ENCODE measurements around the gene ADCYAP1R1.

Gene ADCYAP1R1

DNA sequence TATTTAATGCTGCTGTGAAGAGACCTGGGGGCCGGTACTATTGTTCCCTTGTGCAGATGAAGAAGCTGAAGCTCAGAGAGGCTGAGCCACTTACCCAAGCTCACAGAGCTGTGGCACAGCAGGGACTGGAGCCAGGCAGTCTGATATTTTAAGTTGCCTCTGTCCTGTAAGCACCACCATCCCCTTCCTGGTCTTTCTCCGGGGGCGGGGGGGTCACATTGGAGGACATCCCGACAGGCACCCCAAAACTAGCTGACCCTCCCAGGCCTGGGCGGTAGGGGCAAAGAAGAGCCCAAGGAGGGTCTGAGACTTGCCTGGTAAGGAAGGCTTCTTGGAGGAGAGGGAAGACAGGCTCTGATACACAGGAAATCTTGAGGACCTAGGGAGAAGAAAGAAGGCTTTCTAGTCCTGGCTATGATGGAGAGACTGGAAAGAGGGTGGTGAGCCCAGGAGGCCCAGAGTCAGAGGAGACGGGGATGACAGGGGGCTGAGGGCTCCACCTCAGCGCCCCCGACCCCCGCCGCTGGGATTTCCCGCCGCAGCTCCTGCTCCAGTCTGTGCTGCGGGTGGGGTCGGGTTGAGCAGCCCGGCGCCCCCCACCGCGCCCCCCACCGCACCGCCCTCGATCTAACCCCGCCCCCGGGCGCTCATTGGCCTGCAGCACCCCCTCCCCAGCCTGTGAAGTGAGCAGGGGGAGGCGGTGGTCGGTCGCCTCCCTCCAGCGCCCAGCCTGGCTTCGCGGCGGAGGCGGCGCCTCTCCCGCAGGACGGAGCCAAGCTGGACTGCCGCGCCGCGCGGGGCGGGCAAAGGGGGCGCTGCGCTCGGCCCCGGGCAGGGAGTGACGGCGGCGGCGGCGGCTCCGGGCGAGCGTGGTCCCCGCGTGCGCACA lies at the start of gene ADCYAP1R1:
ADCYAP1R1 (plus strand) TSS at position 711 of the 889 bp plus-strand sequence. CDS start 10,957 bp downstream, outside the sequence.
- DNase-seq (ENCODE audit: low spot score) = peak; percentile 68

DNA sequence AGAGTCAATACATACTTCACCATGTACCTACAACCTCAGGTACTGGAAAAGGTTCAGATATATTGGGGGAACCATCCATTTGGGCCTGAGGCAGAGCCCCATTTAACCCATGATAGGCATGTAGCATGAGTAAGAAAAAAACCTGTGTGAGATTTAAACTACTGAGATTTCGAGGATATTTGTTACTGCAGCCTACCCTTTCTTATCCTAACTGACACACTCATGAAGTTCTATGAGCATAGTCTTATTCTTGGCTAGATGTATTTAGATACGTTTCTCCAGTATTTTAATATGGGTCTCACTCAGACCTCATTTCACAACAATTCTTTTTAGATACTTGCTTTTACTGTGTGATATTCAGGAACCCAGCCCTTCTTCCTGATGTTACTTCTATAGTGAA lies 49.0 kb upstream of the ADCYAP1R1 start:
- DNase-seq (ENCODE audit: low spot score) = no peak

DNA sequence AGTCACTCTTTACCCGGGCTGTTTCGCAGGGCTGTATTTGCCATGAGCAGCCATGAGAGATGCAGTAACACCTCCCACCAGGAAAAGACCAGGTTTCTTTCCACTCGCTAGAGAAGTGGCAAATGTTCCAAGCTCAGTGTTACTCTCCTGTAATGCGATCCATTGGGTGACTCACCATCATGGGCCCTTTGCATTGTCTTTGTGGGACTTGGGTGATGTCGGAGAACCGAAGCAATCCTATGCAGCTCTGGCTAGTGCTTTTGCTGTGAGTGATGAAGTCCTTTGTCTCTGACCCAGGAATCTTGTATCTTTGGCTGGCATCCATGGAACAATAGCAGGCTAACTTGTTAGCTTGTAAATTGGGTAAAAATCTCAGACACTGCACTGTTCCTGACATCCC lies 48.4 kb upstream of the ADCYAP1R1 start:
- DNase-seq (ENCODE audit: low spot score) = no peak

DNA sequence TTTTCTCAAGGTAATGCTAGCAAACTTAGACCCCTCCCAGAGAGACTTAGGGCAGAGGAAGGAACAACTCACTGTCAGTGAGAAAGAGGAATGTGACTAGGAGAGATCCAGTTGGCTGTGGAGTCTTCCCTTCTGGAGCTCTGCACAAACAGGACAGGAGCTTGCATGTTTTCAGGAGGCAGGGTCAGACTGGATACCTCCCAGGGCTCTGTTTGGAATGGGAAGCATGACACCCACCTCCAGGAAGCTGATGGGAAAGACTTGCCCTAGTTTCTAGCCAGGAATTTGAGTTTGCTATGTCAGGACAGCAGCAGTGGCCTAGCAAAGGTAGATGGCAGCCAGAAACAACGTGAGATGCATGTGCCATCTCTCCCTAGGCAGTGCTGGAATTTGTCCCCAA lies 47.7 kb upstream of the ADCYAP1R1 start:
- no peak for DNase-seq (ENCODE audit: low spot score)

DNA sequence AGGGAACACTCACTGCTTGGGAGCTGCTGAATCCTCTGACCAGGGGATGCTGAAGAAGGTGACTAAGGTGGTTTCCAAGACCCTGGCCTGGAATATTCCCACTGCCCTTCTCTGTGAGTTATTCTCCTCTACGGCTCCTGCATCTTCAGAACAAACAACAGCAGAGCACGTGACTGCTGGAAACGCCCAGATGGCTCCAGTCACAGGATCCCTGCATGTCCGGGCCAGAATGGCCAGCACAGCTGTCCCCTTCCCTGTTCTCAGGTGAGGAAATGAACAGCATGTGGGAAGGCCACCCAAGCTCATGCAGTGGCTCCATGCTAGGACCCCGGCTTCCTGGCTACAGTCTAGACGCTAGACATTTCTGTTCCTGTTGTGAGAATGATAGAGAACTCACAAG lies 45.3 kb upstream of the ADCYAP1R1 start:
- DNase-seq (ENCODE audit: low spot score) = no peak

DNA sequence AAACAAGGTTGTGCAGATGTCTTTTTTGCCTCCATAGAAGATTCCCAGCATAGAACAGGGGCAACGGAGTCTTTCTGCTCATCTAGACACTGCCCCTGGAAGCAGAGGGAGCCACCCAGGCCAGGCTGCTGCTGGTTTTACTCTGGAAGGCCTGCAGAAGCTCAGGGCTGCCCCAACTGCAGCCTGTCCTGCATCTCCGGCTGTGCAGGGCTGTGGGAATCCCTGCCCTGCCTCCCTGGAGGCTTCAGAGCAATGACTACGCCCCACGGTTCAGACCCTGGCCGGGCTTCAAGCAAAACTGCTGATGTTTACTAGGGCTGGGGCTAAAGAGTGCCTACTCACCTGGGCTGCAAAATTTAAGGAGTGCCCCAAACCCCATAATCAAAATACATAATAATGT lies 44.5 kb upstream of the ADCYAP1R1 start:
- DNase-seq (ENCODE audit: low spot score) = no peak

DNA sequence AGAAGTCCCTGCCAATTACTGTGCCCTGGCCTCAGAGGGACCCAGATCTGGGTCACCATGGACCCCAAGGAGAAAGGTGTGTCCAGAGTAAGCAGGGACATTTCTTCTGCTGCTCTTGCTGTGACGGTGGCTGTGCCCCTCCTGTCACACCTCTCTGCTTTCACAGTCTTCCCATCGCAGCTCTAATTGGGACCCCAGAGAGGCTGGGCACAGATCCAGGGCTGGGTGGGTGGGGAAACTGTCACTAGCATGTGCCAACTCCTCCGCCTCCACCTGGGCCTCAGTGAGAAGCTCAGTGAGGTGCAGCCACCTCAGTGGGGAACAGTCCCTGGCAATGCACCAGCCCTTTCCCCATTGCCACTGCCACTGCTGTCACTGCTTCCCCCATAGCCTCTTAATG lies 37.3 kb upstream of the ADCYAP1R1 start:
- no peak for DNase-seq (ENCODE audit: low spot score)

DNA sequence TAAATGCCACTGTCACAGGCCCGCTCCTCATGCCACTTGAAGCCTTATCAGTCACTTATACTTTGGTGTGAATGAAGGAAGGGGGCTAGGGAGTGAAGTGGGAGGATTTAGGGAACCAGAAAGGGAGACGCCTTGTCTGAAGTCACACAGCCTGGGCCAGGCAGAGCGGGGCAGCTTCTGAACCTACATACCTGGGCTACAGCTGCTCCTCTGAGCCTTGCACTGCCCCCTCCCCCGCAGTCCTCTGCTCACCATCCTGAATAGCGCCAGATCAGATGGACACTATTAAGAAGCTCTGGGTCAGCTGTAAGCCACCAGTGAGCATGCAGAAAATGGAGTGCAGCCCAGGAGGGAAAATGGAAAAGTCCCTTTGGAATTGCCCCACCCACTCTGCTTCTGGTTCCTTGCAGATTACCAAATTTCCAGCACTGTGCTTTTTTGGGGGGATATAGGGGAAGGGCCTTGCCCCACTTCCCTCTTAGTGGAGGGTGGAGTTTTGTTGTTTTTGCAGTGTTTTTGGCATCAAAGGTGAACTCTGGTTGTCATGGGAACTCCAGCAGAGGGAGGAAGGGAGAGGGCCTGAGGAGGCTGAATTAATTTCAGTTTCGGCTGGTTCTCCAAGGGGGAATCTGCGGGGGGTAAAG lies 35.0 kb upstream of the ADCYAP1R1 start:
- DNase-seq (ENCODE audit: low spot score) = no peak

DNA sequence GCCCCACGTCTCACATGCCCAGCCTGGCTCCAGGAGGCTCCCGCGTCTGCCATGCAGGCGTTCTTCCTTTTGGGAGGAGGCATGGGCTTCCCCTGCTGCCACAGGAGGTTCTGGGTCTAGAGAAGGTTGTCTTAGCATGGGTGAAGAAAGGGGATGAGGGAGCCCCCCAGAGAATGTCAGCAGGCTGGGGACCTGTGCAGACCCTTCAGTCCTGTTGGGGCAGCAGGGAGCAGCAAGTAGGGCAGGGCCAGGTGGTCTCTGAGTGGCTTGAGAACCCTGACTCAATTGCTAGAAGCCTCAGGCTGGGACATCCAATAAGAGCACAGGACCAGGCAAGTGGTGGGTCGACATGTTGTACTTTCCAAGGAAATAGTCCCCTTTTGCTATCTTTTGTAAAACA lies 34.4 kb upstream of the ADCYAP1R1 start:
- DNase-seq (ENCODE audit: low spot score) = no peak

DNA sequence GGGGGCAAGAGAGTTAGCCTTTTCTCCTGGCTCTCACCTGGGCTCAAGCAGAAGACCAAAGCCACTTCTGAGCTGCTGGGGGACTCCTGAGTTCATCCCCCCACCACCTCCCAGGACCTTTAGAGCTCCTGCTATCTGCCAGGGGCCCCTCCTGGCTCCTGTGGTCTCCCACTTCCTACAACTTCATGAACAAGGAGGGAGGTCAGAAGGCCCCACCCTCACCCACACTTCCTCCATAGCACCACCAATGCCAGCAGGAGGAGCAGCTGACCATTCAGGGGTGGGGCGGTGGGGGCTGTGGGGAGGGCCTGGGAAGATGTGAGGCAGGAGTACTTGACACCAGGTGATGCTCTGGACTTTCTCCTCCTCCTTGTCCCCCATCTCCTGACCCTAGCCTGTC lies 32.6 kb upstream of the ADCYAP1R1 start:
- DNase-seq (ENCODE audit: low spot score) = no peak

DNA sequence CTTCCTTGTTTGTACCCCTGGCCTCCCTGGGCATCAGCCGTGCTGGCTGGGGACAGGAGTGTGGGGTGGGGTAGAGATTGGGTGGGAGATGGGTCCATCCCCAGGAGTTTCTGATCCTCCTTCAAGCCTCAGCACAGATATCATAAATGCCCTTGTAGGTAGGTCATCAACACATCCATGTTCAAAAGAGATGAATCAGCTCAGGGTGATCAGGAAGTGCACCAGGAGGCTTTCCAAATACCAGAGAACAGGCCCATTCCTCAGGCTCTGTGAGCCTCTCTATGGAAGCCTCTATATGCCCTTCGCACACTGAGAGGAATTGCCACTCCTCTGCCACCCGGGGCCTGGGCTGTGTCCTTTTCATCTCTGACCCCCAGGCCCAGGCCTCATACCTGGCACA lies 31.9 kb upstream of the ADCYAP1R1 start:
- DNase-seq (ENCODE audit: low spot score) = no peak

DNA sequence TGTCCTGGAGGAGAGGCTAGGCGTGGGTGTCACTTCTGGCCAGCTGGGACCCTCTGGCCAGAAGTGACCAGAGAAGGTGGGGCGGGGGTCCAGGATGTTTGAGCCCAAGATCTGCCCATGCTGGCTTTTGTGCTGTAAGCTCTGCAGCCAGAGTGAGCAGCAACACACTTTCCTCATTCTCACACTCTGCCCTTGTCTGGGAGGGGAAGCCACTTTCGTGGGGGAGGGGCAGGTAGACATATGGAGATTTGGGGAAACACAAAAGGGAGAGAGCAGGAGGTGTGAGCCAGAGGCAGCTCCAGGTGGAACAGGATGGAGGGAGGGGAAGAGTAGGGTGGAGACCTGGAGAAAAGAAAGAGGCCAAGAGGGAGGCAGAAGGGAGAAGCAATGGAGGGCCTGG lies 31.5 kb upstream of the ADCYAP1R1 start:
- DNase-seq (ENCODE audit: low spot score) = no peak

DNA sequence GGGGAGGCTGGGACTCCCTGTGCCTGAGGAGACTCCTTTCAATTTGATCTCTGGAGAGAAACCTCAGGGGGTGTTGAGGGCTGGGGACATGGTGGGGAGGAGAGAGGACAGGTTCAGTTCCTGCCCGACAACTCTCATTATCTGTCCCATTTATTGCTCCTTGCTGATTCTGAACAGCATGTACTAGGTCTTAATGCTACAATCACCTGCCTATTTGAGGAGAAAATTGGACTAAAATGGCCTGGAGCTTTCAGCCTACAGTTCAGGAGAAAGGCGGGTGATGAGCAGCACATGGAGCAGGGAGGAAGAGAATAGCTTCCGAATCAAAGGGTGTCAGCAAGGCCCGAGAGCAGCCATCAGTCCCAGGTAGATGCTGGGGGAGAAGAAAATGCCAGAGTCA lies 30.0 kb upstream of the ADCYAP1R1 start:
- no peak for DNase-seq (ENCODE audit: low spot score)

DNA sequence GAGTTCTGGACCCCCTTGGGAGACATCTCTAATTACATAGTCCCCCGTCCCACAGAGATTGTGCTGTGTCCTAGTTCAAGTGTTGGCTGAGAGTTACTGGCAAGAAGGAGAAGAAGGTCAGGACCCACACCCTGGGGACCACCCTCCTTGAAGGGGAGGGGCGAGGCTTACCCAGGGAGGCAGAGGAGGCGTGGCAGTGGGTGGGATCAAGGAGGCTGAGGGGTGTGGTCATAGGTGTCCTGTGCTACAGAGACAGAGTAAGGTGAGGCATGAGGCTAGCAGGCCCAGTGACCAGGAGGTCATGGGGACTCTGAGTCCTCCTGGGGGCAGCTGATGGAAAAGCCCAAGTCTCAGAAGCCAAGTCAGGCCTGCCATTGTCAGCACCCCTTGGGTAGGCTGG lies 29.4 kb upstream of the ADCYAP1R1 start:
- no peak for DNase-seq (ENCODE audit: low spot score)

DNA sequence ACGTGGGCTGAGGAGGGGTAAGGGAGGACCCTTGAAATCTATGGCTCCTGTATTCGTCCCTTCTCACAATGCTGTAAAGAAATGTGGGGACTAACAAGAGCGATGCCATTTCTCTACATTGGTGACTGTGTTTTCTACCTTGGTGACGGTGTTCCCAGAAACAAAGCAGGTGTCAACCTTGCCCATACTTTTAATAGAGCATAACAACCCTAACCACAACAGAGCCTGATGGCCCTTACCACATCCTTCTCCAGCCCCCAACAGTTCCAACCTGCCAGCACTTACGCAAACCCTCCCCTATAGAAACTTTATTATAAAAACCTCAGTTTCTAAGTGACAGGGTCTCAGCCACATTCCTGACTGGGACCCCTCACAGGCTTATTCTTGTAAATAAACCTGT lies 28.2 kb upstream of the ADCYAP1R1 start:
- DNase-seq (ENCODE audit: low spot score) = no peak

DNA sequence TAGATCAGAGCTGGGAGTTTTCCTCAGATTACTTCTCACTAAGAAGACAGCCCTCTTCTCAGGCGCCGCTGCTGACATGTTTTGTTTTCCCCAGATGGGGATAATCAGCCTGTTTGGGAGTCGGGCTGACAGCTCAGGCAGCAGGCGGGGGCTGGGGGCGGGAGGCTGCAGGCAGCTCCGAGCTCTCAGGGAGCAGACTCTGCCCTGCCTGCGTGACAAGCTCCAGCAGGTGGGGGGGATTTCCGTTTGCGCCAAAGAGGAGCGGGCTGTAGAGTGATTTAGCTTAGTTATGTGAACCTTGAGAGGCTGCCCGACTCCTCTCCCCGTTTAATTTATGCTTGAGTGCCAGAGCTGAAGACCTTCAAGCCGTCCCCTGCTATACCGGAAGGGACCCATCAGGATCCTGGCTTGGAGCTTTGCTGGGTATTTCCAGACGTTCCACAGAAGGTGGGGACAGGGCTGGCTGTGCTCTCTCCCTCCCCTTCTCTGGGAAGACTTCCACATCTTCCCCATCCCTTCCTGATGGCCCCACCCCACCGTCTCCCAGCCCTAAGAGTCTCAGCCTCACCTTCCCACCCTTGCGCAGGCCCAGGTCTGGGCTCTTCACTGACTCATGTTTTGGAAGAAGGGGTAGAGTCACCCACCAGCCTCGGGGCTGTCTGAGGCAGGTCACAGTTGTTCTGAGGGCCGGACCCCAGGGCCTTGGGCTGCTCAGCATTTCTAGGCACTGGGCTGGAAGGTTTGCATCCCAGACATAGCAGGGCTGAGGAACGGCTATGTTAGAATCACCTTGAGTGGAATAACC lies 24.7 kb upstream of the ADCYAP1R1 start:
- no peak for DNase-seq (ENCODE audit: low spot score)

DNA sequence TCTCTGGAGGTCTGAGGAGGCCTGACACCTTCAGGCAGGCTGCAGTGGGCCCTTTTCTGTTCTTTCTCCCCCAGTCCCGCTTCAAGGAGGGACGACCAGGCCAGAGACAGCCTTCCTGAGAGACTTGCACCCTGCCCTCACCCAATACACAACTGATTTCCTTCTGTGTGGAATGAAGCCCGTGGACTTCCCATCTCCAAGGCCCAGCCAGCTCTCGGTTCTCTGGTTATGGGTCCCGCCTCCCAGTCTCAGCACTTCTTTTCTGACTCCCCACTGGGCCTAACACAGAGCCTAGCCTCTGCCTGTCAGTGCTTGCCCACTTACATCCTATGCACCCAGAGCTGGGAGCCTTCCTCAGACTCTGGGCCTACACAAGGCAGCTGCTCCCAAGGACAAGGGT lies 24.1 kb upstream of the ADCYAP1R1 start:
- no peak for DNase-seq (ENCODE audit: low spot score)

DNA sequence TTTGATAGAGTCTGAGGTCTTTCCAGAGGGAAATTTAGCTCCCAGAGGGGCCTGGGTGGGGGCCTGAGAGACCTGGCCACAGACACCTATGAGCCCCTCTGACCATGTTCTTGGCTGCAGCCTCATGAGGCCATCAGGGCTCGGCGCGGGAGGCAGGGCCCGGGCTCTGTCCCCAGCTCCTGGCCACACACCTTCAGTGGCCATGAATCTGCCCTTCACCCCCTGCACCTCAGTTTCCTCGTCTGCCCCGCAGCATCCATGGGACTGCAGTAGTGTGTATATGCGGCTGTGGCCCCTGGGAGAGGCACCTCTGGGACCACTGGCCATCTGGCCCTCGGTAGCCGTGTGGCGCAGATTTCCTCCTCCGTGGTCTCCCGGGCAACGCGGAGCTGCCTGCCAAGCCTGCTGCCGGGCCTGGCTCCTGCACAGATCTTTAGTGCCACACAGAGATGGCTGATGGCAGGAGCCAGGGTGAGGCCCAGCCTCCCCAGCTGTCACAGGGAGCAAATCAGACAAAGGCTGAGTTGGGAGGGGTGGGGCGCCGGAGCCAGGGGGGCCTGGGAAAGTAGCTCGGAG lies 23.6 kb upstream of the ADCYAP1R1 start:
- peak; percentile 92 for DNase-seq (ENCODE audit: low spot score)

DNA sequence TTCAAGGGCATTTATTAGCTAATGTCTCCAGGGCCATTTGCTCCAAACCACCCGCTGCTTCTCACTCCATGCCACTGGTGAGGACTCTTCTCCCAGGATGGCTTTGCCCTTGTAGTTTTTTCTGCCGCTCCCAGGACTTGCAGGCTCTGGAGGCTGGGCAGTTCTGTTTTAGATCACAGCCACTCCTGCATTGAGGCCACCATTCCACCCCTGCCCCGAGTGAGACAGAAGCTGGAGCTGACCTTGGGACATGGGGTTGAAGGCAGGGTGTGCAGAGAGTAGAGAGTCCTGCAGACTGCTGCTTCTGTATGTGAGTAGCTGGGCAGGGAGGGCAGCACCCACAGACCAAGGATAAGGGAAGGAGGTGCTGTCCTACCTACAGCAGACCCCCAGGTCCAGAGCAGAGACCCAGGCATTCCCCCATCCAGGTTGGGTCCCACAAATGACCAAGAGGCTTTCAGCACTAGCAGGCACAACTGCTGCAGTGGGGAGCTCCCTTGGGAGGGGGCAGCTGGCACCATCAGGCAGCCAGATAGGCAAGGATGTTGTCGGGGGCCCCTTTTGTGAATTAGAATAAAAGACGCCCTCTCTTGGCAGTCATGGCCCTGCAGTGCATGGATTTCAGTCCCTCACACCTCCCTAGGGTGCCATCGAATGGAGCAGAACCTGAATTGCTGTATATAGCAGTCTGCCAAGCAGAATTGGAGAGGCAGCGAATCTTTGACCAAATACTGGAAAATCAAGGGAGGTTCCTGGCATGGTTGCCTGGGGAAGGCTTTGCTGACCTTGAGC lies 22.7 kb upstream of the ADCYAP1R1 start:
- no peak for DNase-seq (ENCODE audit: low spot score)

DNA sequence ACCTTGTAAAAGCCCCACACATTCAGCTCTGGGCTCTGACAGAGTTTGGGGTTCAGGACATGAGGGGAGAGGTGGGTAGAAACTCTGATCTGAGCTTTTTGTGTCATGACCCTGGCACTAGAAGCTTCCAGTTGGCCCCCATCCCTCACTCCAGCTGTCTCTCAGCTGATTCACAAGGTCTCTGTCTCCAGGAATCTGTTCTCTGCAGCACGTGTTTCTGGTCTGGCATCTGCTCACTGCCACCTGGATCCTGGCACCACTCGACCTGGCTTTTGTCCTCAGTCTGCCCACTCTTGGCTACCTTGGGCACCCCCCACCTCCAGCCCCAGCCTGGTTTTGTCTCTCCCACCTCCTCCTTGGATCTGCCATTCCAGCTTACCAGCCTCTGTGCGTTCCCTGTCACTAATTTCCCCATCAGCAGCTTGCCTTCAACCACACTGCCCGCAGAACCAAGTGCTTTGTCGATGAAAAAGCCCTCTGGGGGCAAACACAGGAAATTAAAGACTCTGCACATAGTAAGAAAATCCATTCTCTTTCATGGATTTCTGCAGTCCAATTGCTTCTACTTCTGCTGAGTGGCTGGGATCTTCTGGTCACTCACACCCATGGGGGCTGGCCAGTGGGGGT lies 18.3 kb upstream of the ADCYAP1R1 start:
- no peak for DNase-seq (ENCODE audit: low spot score)

DNA sequence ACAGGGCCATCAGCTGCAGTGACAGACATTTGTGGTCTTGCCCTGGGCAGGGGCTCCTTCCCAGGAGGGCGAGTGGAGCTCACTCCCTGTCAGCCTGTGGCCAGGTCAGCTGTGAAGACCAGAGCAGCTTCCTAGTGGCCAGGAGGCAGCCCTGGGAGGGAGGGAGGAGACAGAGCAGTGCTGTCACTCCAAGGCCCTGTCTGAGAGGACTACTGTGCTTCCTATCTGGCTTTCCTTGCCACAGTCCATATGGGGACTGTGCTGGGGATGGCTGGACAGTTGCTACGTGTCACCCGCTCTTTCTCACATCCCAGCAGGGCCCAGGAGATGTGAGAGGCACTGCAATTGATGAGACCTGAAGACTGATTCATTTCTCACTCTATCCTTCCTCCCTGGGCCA lies 15.2 kb upstream of the ADCYAP1R1 start:
- DNase-seq (ENCODE audit: low spot score) = peak; percentile 83

All from cerebellar cortex (tissue), 1 donor.